ENCODE data around the gene PLCB2.

GRCh38 chr15:40250304-40250656 is 57.5 kb downstream of the PLCB2 start:
- TF ChIP-seq, protein P1, sequence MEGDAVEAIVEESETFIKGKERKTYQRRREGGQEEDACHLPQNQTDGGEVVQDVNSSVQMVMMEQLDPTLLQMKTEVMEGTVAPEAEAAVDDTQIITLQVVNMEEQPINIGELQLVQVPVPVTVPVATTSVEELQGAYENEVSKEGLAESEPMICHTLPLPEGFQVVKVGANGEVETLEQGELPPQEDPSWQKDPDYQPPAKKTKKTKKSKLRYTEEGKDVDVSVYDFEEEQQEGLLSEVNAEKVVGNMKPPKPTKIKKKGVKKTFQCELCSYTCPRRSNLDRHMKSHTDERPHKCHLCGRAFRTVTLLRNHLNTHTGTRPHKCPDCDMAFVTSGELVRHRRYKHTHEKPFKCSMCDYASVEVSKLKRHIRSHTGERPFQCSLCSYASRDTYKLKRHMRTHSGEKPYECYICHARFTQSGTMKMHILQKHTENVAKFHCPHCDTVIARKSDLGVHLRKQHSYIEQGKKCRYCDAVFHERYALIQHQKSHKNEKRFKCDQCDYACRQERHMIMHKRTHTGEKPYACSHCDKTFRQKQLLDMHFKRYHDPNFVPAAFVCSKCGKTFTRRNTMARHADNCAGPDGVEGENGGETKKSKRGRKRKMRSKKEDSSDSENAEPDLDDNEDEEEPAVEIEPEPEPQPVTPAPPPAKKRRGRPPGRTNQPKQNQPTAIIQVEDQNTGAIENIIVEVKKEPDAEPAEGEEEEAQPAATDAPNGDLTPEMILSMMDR (IDR thresholded peaks at IDR 0.05 in 2 of 3, conservative IDR thresholded peaks at IDR 0.05 in 1 of 3; ENCODE audit: insufficient read depth in 2 of 3, low read depth in 1 of 3, low read length in 3 of 3), result no peak
- TF ChIP-seq MAZ (CRISPR knock-in tag; conservative IDR thresholded peaks at IDR 0.05 in 1 of 2, IDR thresholded peaks at IDR 0.05 in 1 of 2), result no peak
- no peak for TF ChIP-seq IFI16 (CRISPR knock-in tag; IDR thresholded peaks at IDR 0.05)
- no peak for TF ChIP-seq AFF1 (IDR thresholded peaks at IDR 0.05; ENCODE audit: low read depth in 1 of 2, partially characterized antibody in 2 of 2)
- no peak for TF ChIP-seq ZNF24 (IDR thresholded peaks at IDR 0.05)
- no peak for TF ChIP-seq TCF7 (IDR thresholded peaks at IDR 0.05; ENCODE audit: borderline replicate concordance)
- no peak for TF ChIP-seq NR2C2 (CRISPR knock-in tag; IDR thresholded peaks at IDR 0.05)
- no peak for TF ChIP-seq NR2C2 (tag; IDR thresholded peaks at IDR 0.05)
- no peak for TF ChIP-seq MAFK (IDR thresholded peaks at IDR 0.05; ENCODE audit: low read length)
- TF ChIP-seq BRCA1 (IDR thresholded peaks at IDR 0.05), result no peak
- TF ChIP-seq BRCA1 (CRISPR knock-in tag; IDR thresholded peaks at IDR 0.05), result no peak
- no peak for TF ChIP-seq CAMTA2 (CRISPR knock-in tag; conservative IDR thresholded peaks at IDR 0.05)
- TF ChIP-seq, protein P2, sequence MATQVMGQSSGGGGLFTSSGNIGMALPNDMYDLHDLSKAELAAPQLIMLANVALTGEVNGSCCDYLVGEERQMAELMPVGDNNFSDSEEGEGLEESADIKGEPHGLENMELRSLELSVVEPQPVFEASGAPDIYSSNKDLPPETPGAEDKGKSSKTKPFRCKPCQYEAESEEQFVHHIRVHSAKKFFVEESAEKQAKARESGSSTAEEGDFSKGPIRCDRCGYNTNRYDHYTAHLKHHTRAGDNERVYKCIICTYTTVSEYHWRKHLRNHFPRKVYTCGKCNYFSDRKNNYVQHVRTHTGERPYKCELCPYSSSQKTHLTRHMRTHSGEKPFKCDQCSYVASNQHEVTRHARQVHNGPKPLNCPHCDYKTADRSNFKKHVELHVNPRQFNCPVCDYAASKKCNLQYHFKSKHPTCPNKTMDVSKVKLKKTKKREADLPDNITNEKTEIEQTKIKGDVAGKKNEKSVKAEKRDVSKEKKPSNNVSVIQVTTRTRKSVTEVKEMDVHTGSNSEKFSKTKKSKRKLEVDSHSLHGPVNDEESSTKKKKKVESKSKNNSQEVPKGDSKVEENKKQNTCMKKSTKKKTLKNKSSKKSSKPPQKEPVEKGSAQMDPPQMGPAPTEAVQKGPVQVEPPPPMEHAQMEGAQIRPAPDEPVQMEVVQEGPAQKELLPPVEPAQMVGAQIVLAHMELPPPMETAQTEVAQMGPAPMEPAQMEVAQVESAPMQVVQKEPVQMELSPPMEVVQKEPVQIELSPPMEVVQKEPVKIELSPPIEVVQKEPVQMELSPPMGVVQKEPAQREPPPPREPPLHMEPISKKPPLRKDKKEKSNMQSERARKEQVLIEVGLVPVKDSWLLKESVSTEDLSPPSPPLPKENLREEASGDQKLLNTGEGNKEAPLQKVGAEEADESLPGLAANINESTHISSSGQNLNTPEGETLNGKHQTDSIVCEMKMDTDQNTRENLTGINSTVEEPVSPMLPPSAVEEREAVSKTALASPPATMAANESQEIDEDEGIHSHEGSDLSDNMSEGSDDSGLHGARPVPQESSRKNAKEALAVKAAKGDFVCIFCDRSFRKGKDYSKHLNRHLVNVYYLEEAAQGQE (IDR thresholded peaks at IDR 0.05; ENCODE audit: borderline replicate concordance), result no peak
- TF ChIP-seq, protein P2 (CRISPR knock-in tag; IDR thresholded peaks at IDR 0.05; ENCODE audit: low read depth), result no peak
- no peak for TF ChIP-seq SAFB (IDR thresholded peaks at IDR 0.05; ENCODE audit: borderline replicate concordance, low read depth, low read length)
- TF ChIP-seq NFYB (IDR thresholded peaks at IDR 0.05; ENCODE audit: extremely low read depth, insufficient read length), result no peak
